Measurements from ENCODE around the gene SLC25A47. TPM values are rescaled to one million over a fixed set of nuclear protein-coding genes. Genes with fewer than 3 reads are reported as not detected.
"Not testable (repeated sequence)": the region's sequence is repeated elsewhere in the genome, so short reads cannot be mapped to it uniquely, and the experiment has no call there.

SLC25A47 gene
- total RNA-seq, 1 donor: not detected

GRCh38 chr14:100281286-100282082 lies 41.7 kb upstream of the SLC25A47 start:
- no peak for DNase-seq (ENCODE audit: low read depth)
- TF ChIP-seq CTCF (IDR thresholded peaks at IDR 0.05; ENCODE audit: insufficient read depth, low read length): no peak
- H3K4me3 ChIP-seq (ENCODE audit: low read depth, low read length): no peak overlapping the region

- H3K4me3 ChIP-seq (ENCODE audit: low read depth, low read length): no peak overlapping the region
- no peak for TF ChIP-seq CTCF (IDR thresholded peaks at IDR 0.05; ENCODE audit: insufficient read depth, low read length)
- no peak for DNase-seq (ENCODE audit: low read depth)
Observed at GRCh38 chr14:100282083-100282350, 41.1 kb upstream of the SLC25A47 start.

- H3K4me3 ChIP-seq (ENCODE audit: low read depth, low read length): no peak overlapping the region
- no peak for DNase-seq (ENCODE audit: low read depth)
- TF ChIP-seq CTCF (IDR thresholded peaks at IDR 0.05; ENCODE audit: insufficient read depth, low read length): no peak
Observed at GRCh38 chr14:100282766-100283419, 40.2 kb upstream of the SLC25A47 start.

GRCh38 chr14:100283436-100283835 lies 39.7 kb upstream of the SLC25A47 start:
- not testable (repeated sequence) for H3K4me3 ChIP-seq (ENCODE audit: low read depth, low read length); DNase-seq (ENCODE audit: low read depth)

GRCh38 chr14:100283984-100284881 lies 38.9 kb upstream of the SLC25A47 start:
- H3K4me3 ChIP-seq (ENCODE audit: low read depth, low read length): no peak overlapping the region
- DNase-seq (ENCODE audit: low read depth): no peak
- TF ChIP-seq CTCF (IDR thresholded peaks at IDR 0.05; ENCODE audit: insufficient read depth, low read length): no peak

- peak overlapping the region; percentile 75 for H3K4me3 ChIP-seq (ENCODE audit: low read depth, low read length)
- peak; percentile 42 for DNase-seq (ENCODE audit: low read depth)
- TF ChIP-seq CTCF (IDR thresholded peaks at IDR 0.05; ENCODE audit: insufficient read depth, low read length): peak; percentile 76
Observed at GRCh38 chr14:100285021-100285912, 37.9 kb upstream of the SLC25A47 start.
